Neural progenitor cell (in vitro differentiated cells): ENCODE data around the gene MPZL3. TPM values are rescaled to one million over a fixed set of nuclear protein-coding genes. Genes with fewer than 3 reads are reported as not detected.

Source experiments
- DNase-seq: peaks from one replicate; pipeline ENCODE4 v3.0.0-alpha.2; 2016; ENCODE audit warnings: low spot score
- H2AFZ ChIP-seq: fragments of 200-600 bp; sonication (generic); replicated peaks from 2 replicates; pipeline ENCODE4 v1.6.1; 2016; ENCODE audit warnings: antibody characterized with exemption
- H3F3A ChIP-seq: fragments of 200-600 bp; sonication (generic); 2 replicates; pipeline ENCODE4 v1.6.1; 2016; ENCODE audit warnings: antibody characterized with exemption, low read depth
- H3K27ac ChIP-seq: fragments of 200-600 bp; sonication (generic); 2 replicates; pipeline ENCODE4 v1.5.1; 2016; ENCODE audit warnings: mild to moderate bottlenecking
- H3K27me3 ChIP-seq: fragments of 200-600 bp; sonication (generic); 2 replicates; pipeline ENCODE4 v1.6.1; 2016; ENCODE audit warnings: mild to moderate bottlenecking, moderate library complexity
- H3K36me3 ChIP-seq: fragments of 200-600 bp; sonication (generic); 2 replicates; pipeline ENCODE4 v1.5.1; 2016
- H3K4me1 ChIP-seq: fragments of 200-600 bp; sonication (generic); 2 replicates; pipeline ENCODE4 v1.6.1; 2016; ENCODE audit warnings: mixed run types
- H3K4me2 ChIP-seq: fragments of 200-600 bp; sonication (generic); 2 replicates; pipeline ENCODE4 v1.6.1; 2016
- H3K4me3 ChIP-seq: fragments of 200-600 bp; sonication (generic); 2 replicates; pipeline ENCODE4 v1.5.1; 2016
- H3K79me2 ChIP-seq: fragments of 200-600 bp; sonication (generic); 2 replicates; pipeline ENCODE4 v1.6.1; 2016; ENCODE audit warnings: low read depth
- H3K9ac ChIP-seq: fragments of 200-600 bp; sonication (generic); 2 replicates; pipeline ENCODE4 v1.6.1; 2016
- H3K9me3 ChIP-seq: fragments of 200-600 bp; sonication (generic); 2 replicates; pipeline ENCODE4 v1.5.1; 2016; ENCODE audit warnings: low read depth
- H4K20me1 ChIP-seq: fragments of 200-600 bp; sonication (generic); 2 replicates; pipeline ENCODE4 v1.6.1; 2016; ENCODE audit warnings: low read depth
- H3K27ac Mint-ChIP-seq: 3 replicates; pipeline ENCODE4 v1.8.0; 2021; ENCODE audit warnings: mixed read lengths
- H3K27me3 Mint-ChIP-seq: 2 replicates; pipeline ENCODE4 v1.8.0; 2022; ENCODE audit warnings: low read depth, mild to moderate bottlenecking, inconsistent platforms, moderate library complexity, mixed read lengths; ENCODE audit not compliant: insufficient read depth
- H3K36me3 Mint-ChIP-seq: 3 replicates; pipeline ENCODE4 v1.8.0; 2021; ENCODE audit warnings: mixed read lengths
- H3K4me1 Mint-ChIP-seq: 3 replicates; pipeline ENCODE4 v1.8.0; 2021; ENCODE audit warnings: mixed read lengths
- H3K4me3 Mint-ChIP-seq: 3 replicates; pipeline ENCODE4 v1.8.0; 2021; ENCODE audit warnings: mild to moderate bottlenecking, moderate library complexity, mixed read lengths
- H3K9me3 Mint-ChIP-seq: 3 replicates; pipeline ENCODE4 v1.8.0; 2020; ENCODE audit warnings: mixed read lengths
- EZH2 ChIP-seq: fragments of 200-600 bp; sonication (generic); IDR thresholded peaks from 2 replicates; pipeline ENCODE4 v1.6.1; 2017; ENCODE audit warnings: antibody characterized with exemption, mild to moderate bottlenecking, moderate library complexity
- EZH2phosphoT487 ChIP-seq: fragments of 200-600 bp; sonication (generic); IDR thresholded peaks from 2 replicates; pipeline ENCODE4 v1.6.1; 2017; ENCODE audit warnings: antibody characterized with exemption
- total RNA-seq: library from RNA; depleted of rRNA; stranded (reverse); fragments of >200 nt; gene quantifications from 2 replicates; pipeline ENCODE4 v1.2.3, GENCODE V29; 2015; ENCODE audit warnings: low replicate concordance
- TF ChIP-seq, protein P1 (sequence below): fragments of 200-600 bp; sonication (generic); IDR thresholded peaks from 2 replicates; pipeline ENCODE4 v1.5.1; 2017; ENCODE audit warnings: antibody characterized with exemption, mild to moderate bottlenecking

Gene MPZL3
- total RNA-seq, 1 donor from 2014 or later: 5.7 TPM

DNA sequence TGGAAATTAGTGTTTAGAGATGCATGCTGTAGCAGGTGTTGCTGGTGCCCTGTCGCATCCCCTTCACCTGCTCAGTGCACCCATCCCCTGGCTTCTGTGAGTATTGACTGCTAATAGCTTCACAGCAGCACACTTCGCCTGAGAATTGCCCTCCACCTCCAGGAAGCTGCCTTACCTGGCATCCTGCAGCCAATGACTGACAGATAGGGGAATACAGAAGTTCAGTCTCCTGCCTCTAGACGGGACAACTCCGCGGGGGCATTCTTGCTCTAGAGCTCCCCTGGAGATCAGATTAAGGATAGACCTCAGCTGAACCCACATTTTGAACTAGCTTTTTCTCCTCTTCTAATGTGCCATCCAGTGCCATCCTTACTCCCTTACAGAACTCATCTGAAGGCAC is 43.0 kb upstream of the MPZL3 start:
- peaks cover 30% of the 10 kb centered on the region for H3K27me3 ChIP-seq
- no peak overlapping the region for H3K4me2 ChIP-seq
- DNase-seq: no peak
- TF ChIP-seq, protein P1, sequence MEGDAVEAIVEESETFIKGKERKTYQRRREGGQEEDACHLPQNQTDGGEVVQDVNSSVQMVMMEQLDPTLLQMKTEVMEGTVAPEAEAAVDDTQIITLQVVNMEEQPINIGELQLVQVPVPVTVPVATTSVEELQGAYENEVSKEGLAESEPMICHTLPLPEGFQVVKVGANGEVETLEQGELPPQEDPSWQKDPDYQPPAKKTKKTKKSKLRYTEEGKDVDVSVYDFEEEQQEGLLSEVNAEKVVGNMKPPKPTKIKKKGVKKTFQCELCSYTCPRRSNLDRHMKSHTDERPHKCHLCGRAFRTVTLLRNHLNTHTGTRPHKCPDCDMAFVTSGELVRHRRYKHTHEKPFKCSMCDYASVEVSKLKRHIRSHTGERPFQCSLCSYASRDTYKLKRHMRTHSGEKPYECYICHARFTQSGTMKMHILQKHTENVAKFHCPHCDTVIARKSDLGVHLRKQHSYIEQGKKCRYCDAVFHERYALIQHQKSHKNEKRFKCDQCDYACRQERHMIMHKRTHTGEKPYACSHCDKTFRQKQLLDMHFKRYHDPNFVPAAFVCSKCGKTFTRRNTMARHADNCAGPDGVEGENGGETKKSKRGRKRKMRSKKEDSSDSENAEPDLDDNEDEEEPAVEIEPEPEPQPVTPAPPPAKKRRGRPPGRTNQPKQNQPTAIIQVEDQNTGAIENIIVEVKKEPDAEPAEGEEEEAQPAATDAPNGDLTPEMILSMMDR: no peak
- TF ChIP-seq EZH2phosphoT487 (no peak), EZH2 (no peak)
- H3F3A ChIP-seq: no peaks in the 10 kb centered on the region
- no peaks in the 10 kb centered on the region for H4K20me1 ChIP-seq
- peak overlapping the region; percentile 37 for H2AFZ ChIP-seq
- Mint-ChIP-seq H3K9me3 (no peaks in the 10 kb centered on the region), H3K4me1 (no peaks in the 10 kb centered on the region), H3K27ac (no peak overlapping the region), H3K27me3 (no peaks in the 10 kb centered on the region), H3K36me3 (no peaks in the 10 kb centered on the region), H3K4me3 (no peak overlapping the region)
- H3K4me3 ChIP-seq: no peak overlapping the region
- no peaks in the 10 kb centered on the region for H3K79me2 ChIP-seq
- H3K36me3 ChIP-seq: no peaks in the 10 kb centered on the region
- H3K9ac ChIP-seq: no peak overlapping the region
- H3K4me1 ChIP-seq: no peaks in the 10 kb centered on the region
- H3K27ac ChIP-seq: no peak overlapping the region
- no peaks in the 10 kb centered on the region for H3K9me3 ChIP-seq

DNA sequence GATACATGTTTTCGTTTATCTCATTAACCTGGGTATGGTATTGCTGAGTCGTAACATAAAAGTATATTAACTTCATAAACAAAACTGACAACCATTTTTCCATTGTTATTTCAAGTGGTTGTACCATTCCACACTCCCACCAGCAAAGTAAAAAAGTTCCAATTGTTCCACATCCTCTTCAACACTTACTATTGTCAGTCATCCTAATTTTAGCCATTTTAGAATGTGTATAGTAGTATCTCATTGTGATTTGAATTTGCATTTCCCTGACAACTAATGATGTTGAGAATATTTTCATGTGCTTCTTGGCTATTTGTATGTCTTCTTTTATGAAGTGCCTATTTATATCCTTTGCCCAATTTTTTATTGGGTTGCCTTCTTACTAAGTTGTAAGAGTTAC is 41.9 kb upstream of the MPZL3 start:
- Histone ChIP-seq H3K9ac (no peak overlapping the region), H3K9me3 (no peaks in the 10 kb centered on the region), H3K27me3 (peaks cover 30% of the 10 kb centered on the region), H3K27ac (no peak overlapping the region), H3K79me2 (no peaks in the 10 kb centered on the region), H2AFZ (no peak overlapping the region), H3K36me3 (no peaks in the 10 kb centered on the region), H3F3A (no peaks in the 10 kb centered on the region), H4K20me1 (no peaks in the 10 kb centered on the region), H3K4me2 (no peak overlapping the region), H3K4me1 (no peaks in the 10 kb centered on the region), H3K4me3 (no peak overlapping the region)
- Mint-ChIP-seq H3K27me3 (no peaks in the 10 kb centered on the region), H3K27ac (no peak overlapping the region), H3K36me3 (no peaks in the 10 kb centered on the region), H3K4me1 (no peaks in the 10 kb centered on the region), H3K9me3 (no peaks in the 10 kb centered on the region), H3K4me3 (no peak overlapping the region)
- no peak for TF ChIP-seq EZH2
- no peak for TF ChIP-seq EZH2phosphoT487
- TF ChIP-seq, protein P1: no peak
- DNase-seq: no peak

DNA sequence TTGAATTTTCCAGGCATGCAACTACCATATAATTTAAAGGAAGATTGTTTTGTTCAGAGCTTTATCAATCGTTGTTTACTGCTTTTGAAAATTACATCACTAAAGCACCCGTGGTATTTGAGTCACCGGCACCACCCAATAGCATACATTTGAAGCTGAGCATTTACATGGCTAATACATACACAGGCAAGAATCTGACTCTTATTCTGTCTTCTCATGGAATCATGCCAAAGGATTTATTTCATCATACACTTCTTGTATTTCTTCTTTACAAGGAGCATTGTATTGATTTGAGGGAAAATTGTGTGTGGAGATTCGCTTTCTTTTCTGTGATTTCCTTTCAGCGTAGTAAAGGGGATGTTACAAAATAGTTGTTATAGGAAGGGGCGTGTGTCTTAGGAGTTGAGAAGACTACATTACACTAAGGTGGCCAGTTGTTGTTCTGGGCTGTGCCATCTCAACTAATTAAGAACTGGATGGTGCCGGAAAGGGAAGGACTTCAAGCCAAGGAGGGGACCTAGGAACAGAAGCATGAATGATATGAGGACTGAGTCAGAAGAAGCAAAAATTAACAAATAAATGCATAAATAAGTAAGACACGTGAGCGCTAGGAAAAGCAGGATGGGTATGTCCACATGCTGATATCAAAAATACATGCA is 39.4 kb upstream of the MPZL3 start:
- H3K4me2 ChIP-seq: no peak overlapping the region
- no peak overlapping the region for H3K9ac ChIP-seq
- no peaks in the 10 kb centered on the region for H3K36me3 Mint-ChIP-seq
- TF ChIP-seq, protein P1: no peak
- TF ChIP-seq EZH2phosphoT487: no peak
- TF ChIP-seq EZH2: no peak
- no peak overlapping the region for H3K27ac ChIP-seq
- H3K27me3 ChIP-seq: peaks cover 42% of the 10 kb centered on the region
- H3K9me3 Mint-ChIP-seq: no peaks in the 10 kb centered on the region
- H4K20me1 ChIP-seq: no peaks in the 10 kb centered on the region
- DNase-seq: no peak
- H3K4me1 Mint-ChIP-seq: no peaks in the 10 kb centered on the region
- H3K4me1 ChIP-seq: no peaks in the 10 kb centered on the region
- no peaks in the 10 kb centered on the region for H3F3A ChIP-seq
- H3K36me3 ChIP-seq: no peaks in the 10 kb centered on the region
- H3K27ac Mint-ChIP-seq: no peak overlapping the region
- no peak overlapping the region for H3K4me3 ChIP-seq
- H3K27me3 Mint-ChIP-seq: no peaks in the 10 kb centered on the region
- no peak overlapping the region for H3K4me3 Mint-ChIP-seq
- no peak overlapping the region for H2AFZ ChIP-seq
- H3K79me2 ChIP-seq: no peaks in the 10 kb centered on the region
- no peaks in the 10 kb centered on the region for H3K9me3 ChIP-seq
